ENCODE results near the gene PDCL2. TPM values are rescaled to one million over a fixed set of nuclear protein-coding genes. Genes with fewer than 3 reads are reported as not detected.

Gene PDCL2
- total and polyA plus RNA-seq, 9 of the 15 experiments (the other 6 are each of a cell fraction or from before 2014, with no cell fraction given), result 0.62 to 2.5 (median 1.2) TPM

- TF ChIP-seq TOE1 (IDR thresholded peaks at IDR 0.05; ENCODE audit: borderline replicate concordance), result no peak
- no peak for TF ChIP-seq TOE1 (CRISPR knock-in tag; IDR thresholded peaks at IDR 0.05; ENCODE audit: borderline replicate concordance, low read depth)
- peak; percentile 77 for TF ChIP-seq TFAP4 (CRISPR knock-in tag; IDR thresholded peaks at IDR 0.05; ENCODE audit: borderline replicate concordance)
- no peak for TF ChIP-seq ZBTB11 (CRISPR knock-in tag; IDR thresholded peaks at IDR 0.05)
- TF ChIP-seq DIDO1 (tag; IDR thresholded peaks at IDR 0.05; ENCODE audit: low read depth), result no peak
- no peak for TF ChIP-seq ZNF311 (CRISPR knock-in tag; IDR thresholded peaks at IDR 0.05)
- no peak for TF ChIP-seq RCOR1 (IDR thresholded peaks at IDR 0.05; ENCODE audit: borderline replicate concordance in 1 of 2, low read depth in 2 of 2, low read length in 2 of 2)
- TF ChIP-seq NR2C2 (CRISPR knock-in tag; IDR thresholded peaks at IDR 0.05), result 0 out of 2 replicates have a peak, but pooled peaks have one; percentile 34
- TF ChIP-seq NR2C2 (tag; IDR thresholded peaks at IDR 0.05), result no peak
- 0 out of 2 replicates have a peak, but pooled peaks have one; percentile 21 for TF ChIP-seq PREB (CRISPR knock-in tag; IDR thresholded peaks at IDR 0.05)
- no peak for TF ChIP-seq CREB3L1 (IDR thresholded peaks at IDR 0.05; ENCODE audit: borderline replicate concordance, low read depth)
- no peak for TF ChIP-seq ZNF644 (tag; IDR thresholded peaks at IDR 0.05; ENCODE audit: low read depth)
- TF ChIP-seq PCBP2 (IDR thresholded peaks at IDR 0.05; ENCODE audit: low read depth, low read length, poor library complexity, severe bottlenecking), result no peak
- peak; percentile 60 for TF ChIP-seq CREB1 (IDR thresholded peaks at IDR 0.05)
- TF ChIP-seq CREB1 (CRISPR knock-in tag; IDR thresholded peaks at IDR 0.05), result no peak
- no peak; the same call in 1 of the 2 replicates for TF ChIP-seq GABPB1 (CRISPR knock-in tag; IDR thresholded peaks at IDR 0.05)
Observed at GRCh38 chr4:55635741-55636655, 44.0 kb upstream of the PDCL2 start, which contains the start of gene NMU (continued).

All from K562 (cell line).